IMR-90 (cell line): ENCODE results near the gene MAN2A2.

Experiments used
- CEBPB ChIP-seq: IDR thresholded peaks from 2 replicates; pipeline ENCODE4 v1.6.1; 2012; ENCODE audit warnings: low read depth, low read length, improper control_type of control experiment
- CHD1 ChIP-seq: IDR thresholded peaks from 2 replicates; pipeline ENCODE4 v1.6.1; 2012; ENCODE audit warnings: low read depth, low read length, improper control_type of control experiment
- CTCF ChIP-seq: conservative IDR thresholded peaks from 2 replicates; pipeline ENCODE4 v1.5.1; 2012; ENCODE audit warnings: mild to moderate bottlenecking, low read depth, low read length, improper control_type of control experiment
- ELK1 ChIP-seq: fragments of 150-350 bp; IDR thresholded peaks from 2 replicates; pipeline ENCODE4 v1.6.1; 2016; ENCODE audit warnings: low read depth, mild to moderate bottlenecking, low read length, moderate library complexity, borderline replicate concordance
- FOS ChIP-seq: fragments of 150-350 bp; IDR thresholded peaks from 2 replicates; pipeline ENCODE4 v1.6.1; 2016; ENCODE audit warnings: low read depth, low read length
- MAFK ChIP-seq: IDR thresholded peaks from 2 replicates; pipeline ENCODE4 v1.6.1; 2012; ENCODE audit warnings: low read depth, low read length, improper control_type of control experiment
- MAZ ChIP-seq: IDR thresholded peaks from 2 replicates; pipeline ENCODE4 v1.6.1; 2012; ENCODE audit warnings: low read depth, mild to moderate bottlenecking, low read length, improper control_type of control experiment, moderate library complexity, borderline replicate concordance
- MXI1 ChIP-seq: IDR thresholded peaks from 2 replicates; pipeline ENCODE4 v1.6.1; 2012; ENCODE audit warnings: low read depth, mild to moderate bottlenecking, low read length, moderate library complexity, borderline replicate concordance
- POLR2A ChIP-seq: IDR thresholded peaks from 2 replicates; pipeline ENCODE4 v1.6.1; 2012; ENCODE audit warnings: mild to moderate bottlenecking, low read depth, low read length
- RAD21 ChIP-seq: IDR thresholded peaks from 2 replicates; pipeline ENCODE4 v1.6.1; 2012; ENCODE audit warnings: low read length, improper control_type of control experiment
- RCOR1 ChIP-seq: IDR thresholded peaks from 2 replicates; pipeline ENCODE4 v1.6.1; 2012; ENCODE audit warnings: mild to moderate bottlenecking, low read length, improper control_type of control experiment; ENCODE audit not compliant: insufficient replicate concordance
- RFX5 ChIP-seq: IDR thresholded peaks from 2 replicates; pipeline ENCODE4 v1.8.0; 2012; ENCODE audit warnings: low read depth, mild to moderate bottlenecking, low read length, moderate library complexity
- SMC3 ChIP-seq: fragments of 150-350 bp; IDR thresholded peaks from 2 replicates; pipeline ENCODE4 v1.6.1; 2016; ENCODE audit warnings: low read depth, mild to moderate bottlenecking, antibody characterized with exemption, low read length, moderate library complexity
- USF2 ChIP-seq: fragments of 150-350 bp; IDR thresholded peaks from 2 replicates; pipeline ENCODE4 v1.6.1; 2017; ENCODE audit warnings: mild to moderate bottlenecking, antibody characterized with exemption, low read length, low read depth

- no peak for TF ChIP-seq CTCF
- TF ChIP-seq RFX5, result no peak
- TF ChIP-seq USF2, result no peak
- TF ChIP-seq RAD21, result no peak
- TF ChIP-seq POLR2A, result no peak
- TF ChIP-seq SMC3, result no peak
- no peak for TF ChIP-seq MXI1
- TF ChIP-seq RCOR1, result no peak
- no peak for TF ChIP-seq CEBPB
- no peak for TF ChIP-seq MAFK
- TF ChIP-seq FOS, result no peak
- TF ChIP-seq ELK1, result no peak
- TF ChIP-seq CHD1, result no peak
- no peak for TF ChIP-seq MAZ
Measured at GRCh38 chr15:90914305-90915080, 11.4 kb downstream of the MAN2A2 start.
